GM20000 (cell line): ENCODE measurements around the gene ZNHIT1.

Experiments
- DNase-seq: peaks from one replicate; pipeline ENCODE4 v3.0.0; 2012; ENCODE audit warnings: low spot score
- TF ChIP-seq, protein P1 (sequence below): IDR thresholded peaks from 2 replicates; pipeline ENCODE4 v1.5.1; 2012; ENCODE audit warnings: mild to moderate bottlenecking, control low read depth; ENCODE audit errors: extremely low read depth, missing control alignments

The ZNHIT1 gene

DNA sequence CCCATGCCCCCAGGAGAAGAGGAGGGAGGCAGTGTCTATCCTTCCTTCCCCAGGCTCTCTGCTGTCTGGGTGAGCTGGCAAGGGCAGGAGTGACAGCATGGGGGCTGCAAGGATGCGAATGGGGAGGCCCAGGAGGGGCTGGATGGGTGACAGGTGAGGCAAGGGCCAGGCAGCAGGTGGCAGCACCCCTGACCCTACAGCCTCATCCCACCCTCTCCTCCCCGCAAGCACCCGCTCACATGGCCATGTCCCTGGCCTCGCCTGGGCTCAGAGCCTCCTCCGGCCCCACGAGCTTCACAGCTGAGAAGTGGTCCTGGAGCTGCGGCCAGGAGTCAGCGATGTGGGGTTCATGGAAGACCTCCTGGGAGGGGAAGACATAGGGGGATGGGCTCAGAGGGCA, 6.0 kb upstream of the ZNHIT1 start:
- TF ChIP-seq, protein P1, sequence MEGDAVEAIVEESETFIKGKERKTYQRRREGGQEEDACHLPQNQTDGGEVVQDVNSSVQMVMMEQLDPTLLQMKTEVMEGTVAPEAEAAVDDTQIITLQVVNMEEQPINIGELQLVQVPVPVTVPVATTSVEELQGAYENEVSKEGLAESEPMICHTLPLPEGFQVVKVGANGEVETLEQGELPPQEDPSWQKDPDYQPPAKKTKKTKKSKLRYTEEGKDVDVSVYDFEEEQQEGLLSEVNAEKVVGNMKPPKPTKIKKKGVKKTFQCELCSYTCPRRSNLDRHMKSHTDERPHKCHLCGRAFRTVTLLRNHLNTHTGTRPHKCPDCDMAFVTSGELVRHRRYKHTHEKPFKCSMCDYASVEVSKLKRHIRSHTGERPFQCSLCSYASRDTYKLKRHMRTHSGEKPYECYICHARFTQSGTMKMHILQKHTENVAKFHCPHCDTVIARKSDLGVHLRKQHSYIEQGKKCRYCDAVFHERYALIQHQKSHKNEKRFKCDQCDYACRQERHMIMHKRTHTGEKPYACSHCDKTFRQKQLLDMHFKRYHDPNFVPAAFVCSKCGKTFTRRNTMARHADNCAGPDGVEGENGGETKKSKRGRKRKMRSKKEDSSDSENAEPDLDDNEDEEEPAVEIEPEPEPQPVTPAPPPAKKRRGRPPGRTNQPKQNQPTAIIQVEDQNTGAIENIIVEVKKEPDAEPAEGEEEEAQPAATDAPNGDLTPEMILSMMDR = no peak
- no peak for DNase-seq

DNA sequence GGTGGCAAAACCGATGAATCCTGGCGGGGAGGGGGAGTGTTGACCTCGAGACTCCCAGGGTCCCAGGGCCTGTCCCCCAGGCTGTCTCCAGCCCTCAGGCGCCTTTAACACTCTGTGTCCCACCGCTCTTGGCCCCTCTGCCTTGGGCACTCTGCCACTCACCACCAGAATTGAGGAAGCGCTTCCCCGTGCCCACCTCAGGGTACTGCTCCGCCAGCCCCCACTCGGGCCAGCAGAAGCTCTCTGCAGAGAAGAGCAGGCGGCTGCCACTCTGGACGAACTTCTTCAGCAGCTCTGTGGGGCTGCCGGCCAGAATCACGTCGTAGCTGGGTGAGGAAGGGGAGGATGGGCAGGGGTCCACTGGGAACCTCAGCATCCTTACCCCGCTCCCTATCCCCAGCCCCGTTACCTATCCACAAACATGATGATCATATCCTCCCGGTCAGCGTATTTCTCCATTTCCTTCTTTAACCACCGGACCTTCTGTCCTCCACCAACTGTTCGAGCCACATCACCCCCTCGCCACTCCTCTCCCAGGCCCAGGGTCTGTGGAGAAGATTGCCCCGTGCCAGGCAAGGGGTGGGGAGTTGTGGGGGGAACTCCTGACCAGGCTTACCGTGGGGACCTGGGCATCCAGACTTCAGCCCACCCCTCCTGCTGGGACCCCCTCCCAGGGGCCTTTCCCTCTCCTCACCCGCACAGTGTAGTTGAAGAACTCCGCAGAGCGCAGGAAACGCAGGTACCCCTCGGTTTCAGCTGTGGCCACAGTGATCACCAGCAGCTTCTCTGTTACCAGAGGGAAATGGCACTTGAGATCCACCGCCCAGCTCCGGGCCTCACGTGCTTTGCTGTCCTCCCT, 1.7 kb upstream of the ZNHIT1 start:
- TF ChIP-seq, protein P1 = no peak
- no peak for DNase-seq

DNA sequence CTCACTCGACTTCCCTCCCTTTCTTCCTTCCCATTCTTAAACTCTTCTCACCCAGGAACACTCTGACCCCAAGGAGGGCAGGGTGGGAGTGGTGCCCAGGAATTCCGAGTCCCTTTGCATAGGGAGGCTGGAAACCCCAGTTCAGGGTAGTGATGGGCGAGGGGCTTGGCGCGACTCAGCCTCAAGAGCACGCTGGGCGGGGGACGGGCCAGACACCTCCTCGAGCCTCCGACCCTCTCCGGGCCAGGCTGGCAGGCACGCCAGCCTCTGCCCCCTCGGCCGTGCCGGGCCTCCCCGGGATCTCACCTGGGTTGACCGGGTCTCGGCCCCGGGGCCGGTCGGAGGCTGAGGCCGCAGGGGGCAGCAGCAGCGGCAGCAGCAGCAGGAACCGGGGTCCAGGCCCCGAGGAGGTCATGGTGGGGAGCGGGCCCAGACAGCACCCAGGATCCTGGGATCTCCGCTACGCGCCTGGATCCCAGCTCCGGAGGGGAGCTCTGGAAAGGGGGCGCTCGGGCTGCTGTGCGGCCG, 1.0 kb upstream of the ZNHIT1 start:
- TF ChIP-seq, protein P1 = no peak
- DNase-seq = no peak

DNA sequence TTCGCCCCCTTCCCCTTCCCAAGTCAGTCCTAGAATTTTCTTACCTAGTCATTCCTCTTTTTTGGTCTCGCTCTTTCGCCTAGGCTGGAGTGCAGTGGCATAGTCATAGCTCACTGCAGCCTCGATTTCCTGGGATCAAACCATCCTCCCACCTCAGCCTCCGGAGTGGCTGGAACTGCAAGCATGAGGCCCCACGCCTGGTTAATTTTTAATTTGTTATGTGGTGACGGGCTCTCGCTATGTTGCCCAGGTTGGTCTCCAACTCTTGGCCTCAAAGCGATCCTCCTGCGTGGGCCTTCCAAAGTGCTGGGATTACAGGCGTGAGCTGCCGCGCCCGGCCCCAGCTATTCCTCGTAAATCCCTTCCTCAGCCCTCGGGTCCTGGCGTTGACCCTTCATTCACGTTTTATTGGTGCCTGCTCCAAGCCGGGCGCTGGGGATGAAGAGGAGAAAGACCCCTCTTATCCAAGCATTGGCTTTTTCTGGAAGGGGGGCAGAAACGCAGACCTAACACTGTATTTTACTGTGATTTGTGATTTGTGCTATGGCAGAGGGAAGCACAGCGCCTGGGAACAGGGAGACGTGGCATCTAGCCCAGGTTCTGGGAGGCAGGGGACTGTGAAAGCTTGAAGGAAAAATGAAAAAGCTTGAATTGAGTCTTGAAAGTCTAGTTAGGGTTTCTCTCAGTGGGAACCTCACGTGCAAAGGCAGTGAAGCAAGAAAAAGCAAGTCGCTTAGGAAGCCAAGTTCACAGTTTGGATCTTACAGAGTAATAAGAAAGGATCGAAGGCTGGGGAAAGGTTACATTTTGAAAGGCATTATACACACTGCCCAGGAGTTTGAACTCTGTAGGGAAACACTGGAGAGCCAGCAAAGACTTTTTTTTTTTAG, 516 bp downstream of the ZNHIT1 start:
- no peak for DNase-seq

DNA sequence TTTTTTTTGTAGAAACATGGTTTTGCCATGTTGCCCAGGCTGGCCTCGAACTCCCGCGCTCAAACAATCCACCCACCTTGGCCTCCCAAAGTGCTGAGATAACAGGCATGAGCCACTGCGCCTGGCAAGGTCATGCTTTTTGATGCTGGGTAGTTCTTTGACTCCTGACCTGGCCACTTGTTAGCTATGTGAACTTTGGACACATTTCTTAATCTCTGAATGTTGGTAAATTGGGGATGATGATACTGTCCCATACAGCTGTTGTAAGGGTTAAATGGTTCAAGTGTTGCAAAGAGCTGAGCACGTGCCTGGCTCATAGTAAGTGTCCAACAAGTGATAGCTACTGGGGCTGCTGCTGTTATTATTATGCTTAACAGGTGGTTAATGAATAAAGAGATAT, 2.3 kb downstream of the ZNHIT1 start:
- TF ChIP-seq, protein P1 = no peak

More for the DNA sequence above, 516 bp downstream of the ZNHIT1 start:
- TF ChIP-seq, protein P1 = no peak

DNA sequence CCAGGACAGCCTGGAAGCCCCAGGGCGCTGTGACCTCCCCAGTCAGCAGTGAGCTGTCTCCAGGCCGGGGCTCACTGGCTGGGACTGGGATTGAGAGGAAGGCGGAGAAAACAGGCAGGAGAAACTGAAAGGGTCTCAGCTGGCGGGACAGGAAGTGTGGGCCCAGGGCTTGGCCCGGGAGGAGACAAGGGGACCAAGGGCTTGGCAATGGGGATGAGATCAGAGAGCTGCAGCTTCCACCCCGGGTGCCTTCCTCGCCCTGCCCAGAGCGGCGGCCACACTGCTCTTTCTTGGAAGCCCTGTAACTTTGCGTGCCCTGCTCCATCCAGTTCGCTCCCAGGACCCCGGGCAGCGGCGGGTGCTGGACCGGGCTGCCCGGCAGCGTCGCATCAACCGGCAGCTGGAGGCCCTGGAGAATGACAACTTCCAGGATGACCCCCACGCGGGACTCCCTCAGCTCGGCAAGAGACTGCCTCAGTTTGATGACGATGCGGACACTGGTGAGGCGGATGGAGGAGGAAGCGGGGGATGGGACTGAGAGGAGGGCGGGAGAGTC, 4.4 kb downstream of the ZNHIT1 start:
- TF ChIP-seq, protein P1 = no peak
- no peak for DNase-seq

More for the DNA sequence above, 2.3 kb downstream of the ZNHIT1 start:
- DNase-seq = no peak
